IPS-15b (cell line): Measurements from ENCODE around the gene SETD6.
"Not testable (repeated sequence)": the region's sequence is repeated elsewhere in the genome, so short reads cannot be mapped to it uniquely, and the experiment has no call there.

Experiments
- H3K27me3 ChIP-seq: one replicate; pipeline ENCODE4 v1.6.1; 2013; ENCODE audit warnings: low read length; ENCODE audit not compliant: control insufficient read depth, insufficient read depth
- H3K36me3 ChIP-seq: one replicate; pipeline ENCODE4 v1.6.1; 2013; ENCODE audit warnings: low read length; ENCODE audit not compliant: control insufficient read depth, insufficient read depth
- H3K4me1 ChIP-seq: one replicate; pipeline ENCODE4 v1.6.1; 2013; ENCODE audit warnings: mild to moderate bottlenecking, low read length; ENCODE audit not compliant: control insufficient read depth, insufficient read depth
- H3K4me3 ChIP-seq: one replicate; pipeline ENCODE4 v1.5.1; 2013; ENCODE audit warnings: low read depth, low read length
- H3K9ac ChIP-seq: one replicate; pipeline ENCODE4 v1.6.1; 2013; ENCODE audit warnings: low read depth, mild to moderate bottlenecking, low read length
- H3K9me3 ChIP-seq: one replicate; pipeline ENCODE4 v1.6.1; 2013; ENCODE audit warnings: mild to moderate bottlenecking, low read length; ENCODE audit not compliant: control insufficient read depth, insufficient read depth

SETD6 gene

DNA sequence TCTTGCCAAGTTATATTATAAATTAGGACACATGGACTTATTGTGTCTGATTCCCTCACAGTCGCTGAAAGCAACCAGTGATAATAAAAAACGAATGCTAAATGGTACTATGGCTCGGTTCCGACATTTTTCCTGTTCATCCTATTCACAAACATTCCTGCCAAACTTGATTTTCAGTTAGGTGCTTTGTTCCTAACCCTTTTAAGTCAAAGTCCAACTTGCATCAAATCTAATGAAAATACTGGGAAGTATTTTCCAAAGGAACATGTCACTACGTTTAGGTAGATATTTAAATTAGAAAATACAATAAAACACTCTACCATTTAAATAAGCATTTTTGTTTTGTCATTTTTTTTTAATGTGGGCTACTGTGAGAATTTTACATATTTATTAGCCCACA is 21.0 kb downstream of the SETD6 start:
- peaks cover 50% of the 10 kb centered on the region for H3K36me3 ChIP-seq
- H3K4me3 ChIP-seq = no peak overlapping the region
- no peaks in the 10 kb centered on the region for H3K4me1 ChIP-seq
- no peaks in the 10 kb centered on the region for H3K27me3 ChIP-seq
- H3K9ac ChIP-seq = no peak overlapping the region
- no peaks in the 10 kb centered on the region for H3K9me3 ChIP-seq

DNA sequence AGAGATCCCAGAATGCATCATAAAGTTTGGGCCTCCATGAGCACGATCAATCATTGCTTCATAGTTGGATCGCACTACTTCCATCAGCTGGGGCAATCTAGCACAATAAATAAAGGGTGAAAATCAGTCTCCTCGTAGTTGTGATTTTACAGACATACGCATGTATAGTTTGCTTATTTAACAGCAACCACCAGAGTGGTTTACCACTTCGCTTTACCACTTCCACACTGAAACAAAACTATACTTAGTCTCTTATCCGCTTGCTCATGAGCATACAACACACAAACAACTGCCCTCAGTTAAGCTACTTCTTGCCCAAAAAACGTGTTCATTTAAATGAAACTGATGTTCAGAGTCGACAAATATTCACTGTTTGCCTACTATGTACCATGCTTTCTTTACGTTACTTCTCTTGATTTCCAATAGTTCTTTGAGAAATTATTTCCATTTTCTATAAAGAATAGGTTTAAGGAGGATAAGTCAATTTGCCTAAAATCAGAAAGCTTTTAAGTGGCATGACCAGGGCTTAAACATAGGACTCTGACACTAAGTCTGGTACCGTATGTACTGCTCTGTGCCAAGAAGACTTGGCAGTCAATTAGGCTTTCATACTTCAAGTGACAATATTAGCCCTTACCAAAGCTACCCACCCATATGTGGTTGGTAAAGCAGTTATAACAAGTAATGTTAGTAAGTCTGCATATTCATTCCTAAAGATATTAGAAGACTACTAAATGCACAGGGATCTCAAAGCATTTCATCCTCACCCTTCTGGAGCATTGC is 22.0 kb downstream of the SETD6 start:
- Histone ChIP-seq H3K9ac (no peak overlapping the region), H3K27me3 (no peaks in the 10 kb centered on the region), H3K9me3 (no peaks in the 10 kb centered on the region), H3K4me1 (no peaks in the 10 kb centered on the region), H3K36me3 (peaks cover 52% of the 10 kb centered on the region), H3K4me3 (no peak overlapping the region)

- H3K4me1 ChIP-seq = no peaks in the 10 kb centered on the region
- H3K27me3 ChIP-seq = no peaks in the 10 kb centered on the region
- no peak overlapping the region for H3K4me3 ChIP-seq
- no peaks in the 10 kb centered on the region for H3K9me3 ChIP-seq
- H3K9ac ChIP-seq = no peak overlapping the region
- H3K36me3 ChIP-seq = peaks cover 64% of the 10 kb centered on the region
Observed at GRCh38 chr16:58541711-58542110, 26.4 kb downstream of the SETD6 start.

DNA sequence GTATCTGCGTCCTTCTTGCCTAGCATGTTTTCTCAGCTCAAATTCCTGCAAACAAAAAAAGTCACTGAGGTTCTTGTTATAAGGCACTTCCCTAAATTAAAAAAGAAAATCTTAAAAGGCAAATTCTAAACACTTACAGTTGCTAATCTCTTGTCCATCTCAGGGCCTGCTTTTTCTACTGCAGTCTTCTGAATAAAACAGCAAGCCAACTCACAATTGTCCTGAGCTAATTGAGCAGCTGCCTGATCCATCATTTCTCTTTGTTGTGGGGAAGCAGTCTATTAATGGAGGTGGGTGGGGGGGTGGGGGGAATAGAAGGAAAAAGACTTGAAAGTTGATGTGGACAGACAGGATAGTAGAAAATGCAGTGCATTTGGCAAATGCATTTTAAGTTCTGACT is 27.0 kb downstream of the SETD6 start:
- Histone ChIP-seq H3K27me3 (no peaks in the 10 kb centered on the region), H3K4me1 (no peaks in the 10 kb centered on the region), H3K36me3 (peaks cover 58% of the 10 kb centered on the region), H3K9ac (no peak overlapping the region), H3K9me3 (no peaks in the 10 kb centered on the region), H3K4me3 (no peak overlapping the region)

DNA sequence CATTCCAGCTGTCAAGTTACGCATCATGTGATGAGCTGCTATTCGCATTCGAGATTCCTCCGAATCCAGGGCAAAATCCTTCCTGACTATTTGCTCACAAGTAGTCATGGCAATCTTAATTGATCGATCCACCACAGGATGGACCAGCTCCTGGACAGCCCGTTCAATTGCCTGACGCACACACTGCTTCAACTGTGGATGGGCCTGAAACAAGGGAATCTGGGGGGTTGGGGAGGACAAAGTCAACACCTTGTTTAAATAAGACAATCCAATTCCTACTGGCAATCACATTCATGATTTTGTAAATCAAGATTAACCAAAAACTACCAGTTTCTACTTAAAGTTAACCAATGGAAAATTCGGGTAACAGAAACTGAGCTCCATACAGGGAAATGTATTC is 28.4 kb downstream of the SETD6 start:
- Histone ChIP-seq H3K36me3 (peaks cover 47% of the 10 kb centered on the region), H3K9ac (no peak overlapping the region), H3K4me1 (no peaks in the 10 kb centered on the region)

DNA sequence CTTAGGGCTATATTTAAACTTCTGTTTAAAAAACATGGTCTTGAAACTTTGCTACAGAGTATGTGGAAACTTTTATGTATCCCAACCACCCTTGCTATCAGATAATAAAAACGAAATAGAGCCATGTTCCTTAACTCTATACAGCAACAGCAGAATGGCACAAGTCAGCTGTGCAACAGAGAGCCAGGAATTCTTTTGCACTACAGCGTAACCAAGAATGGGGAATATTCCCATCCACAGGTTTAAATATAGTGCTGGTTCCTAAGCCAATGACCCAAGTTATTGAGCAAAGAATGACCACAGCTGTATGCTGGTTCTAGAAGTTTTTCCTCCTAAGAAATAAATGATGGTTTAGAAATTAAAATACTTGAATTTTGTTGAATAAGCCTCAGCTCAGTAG is 33.1 kb downstream of the SETD6 start:
- no peaks in the 10 kb centered on the region for H3K4me1 ChIP-seq
- no peak overlapping the region for H3K9ac ChIP-seq
- peaks cover 20% of the 10 kb centered on the region for H3K36me3 ChIP-seq
- H3K4me3 ChIP-seq = no peak overlapping the region
- H3K27me3 ChIP-seq = no peaks in the 10 kb centered on the region
- no peaks in the 10 kb centered on the region for H3K9me3 ChIP-seq

More for the DNA sequence above, 28.4 kb downstream of the SETD6 start:
- Histone ChIP-seq H3K27me3 (no peaks in the 10 kb centered on the region), H3K9me3 (no peaks in the 10 kb centered on the region), H3K4me3 (no peak overlapping the region)

DNA sequence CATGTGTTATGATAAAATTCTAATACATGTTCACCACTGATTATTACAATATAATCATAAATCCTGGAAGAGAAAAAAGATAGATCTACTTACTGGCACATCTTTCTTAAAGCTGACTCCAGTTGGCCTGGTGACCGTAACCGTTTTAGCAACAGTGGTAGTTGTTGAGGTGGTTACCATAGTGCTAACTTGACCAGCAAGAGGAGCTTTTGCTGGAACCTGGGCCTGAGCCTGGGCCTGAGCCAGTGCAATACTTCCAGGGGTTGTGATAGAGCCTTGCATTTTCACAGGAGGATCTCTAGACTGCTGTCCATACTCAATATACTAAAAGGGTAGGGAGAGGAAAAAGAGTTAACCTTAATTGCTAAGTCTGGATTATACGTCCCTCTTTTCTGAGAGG is 36.2 kb downstream of the SETD6 start:
- Histone ChIP-seq H3K4me1 (no peaks in the 10 kb centered on the region), H3K9ac (no peak overlapping the region), H3K36me3 (peaks cover 14% of the 10 kb centered on the region), H3K27me3 (no peaks in the 10 kb centered on the region), H3K4me3 (no peak overlapping the region), H3K9me3 (no peaks in the 10 kb centered on the region)

GRCh38 chr16:58556678-58557077 is 41.4 kb downstream of the SETD6 start:
- no peaks in the 10 kb centered on the region for H3K4me1 ChIP-seq
- H3K9me3 ChIP-seq = no peaks in the 10 kb centered on the region
- H3K9ac ChIP-seq = no peak overlapping the region
- H3K4me3 ChIP-seq = no peak overlapping the region
- peaks cover 22% of the 10 kb centered on the region for H3K36me3 ChIP-seq
- no peaks in the 10 kb centered on the region for H3K27me3 ChIP-seq

- no peaks in the 10 kb centered on the region for H3K9me3 ChIP-seq
Observed at GRCh38 chr16:58563235-58563634, 47.9 kb downstream of the SETD6 start.

DNA sequence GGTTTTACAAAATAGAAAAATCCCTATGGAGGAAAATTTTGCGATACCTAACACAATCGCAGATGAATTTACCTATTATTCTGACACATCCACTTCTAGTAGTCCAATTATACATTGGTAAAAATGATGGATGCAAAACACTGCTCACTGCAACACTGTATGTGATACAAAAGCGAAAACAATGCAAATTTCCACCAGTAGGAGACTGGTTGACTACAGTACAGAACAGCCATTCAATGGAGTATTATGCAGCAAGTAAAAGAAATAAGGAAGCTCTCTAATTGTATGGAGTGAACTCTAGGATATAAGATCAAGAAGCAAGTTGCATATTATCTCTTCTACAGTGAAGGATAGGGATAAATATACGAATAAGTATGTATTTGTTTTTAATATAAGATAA is 48.5 kb downstream of the SETD6 start:
- Histone ChIP-seq H3K4me3 (no peak overlapping the region), H3K9me3 (no peaks in the 10 kb centered on the region), H3K27me3 (no peaks in the 10 kb centered on the region), H3K36me3 (peaks cover 14% of the 10 kb centered on the region), H3K9ac (no peak overlapping the region), H3K4me1 (no peaks in the 10 kb centered on the region)

More at GRCh38 chr16:58563235-58563634, 47.9 kb downstream of the SETD6 start:
- Histone ChIP-seq H3K4me1 (no peaks in the 10 kb centered on the region), H3K36me3 (peaks cover 19% of the 10 kb centered on the region), H3K4me3 (no peak overlapping the region), H3K9ac (no peak overlapping the region), H3K27me3 (no peaks in the 10 kb centered on the region)

GRCh38 chr16:58565697-58566096 is 50.4 kb downstream of the SETD6 start:
- H3K36me3 ChIP-seq = peaks cover 13% of the 10 kb centered on the region
- H3K9ac ChIP-seq, H3K4me1 ChIP-seq, H3K27me3 ChIP-seq, H3K9me3 ChIP-seq, H3K4me3 ChIP-seq: not testable (repeated sequence)
